Fibroblast of pulmonary artery (primary cell): ENCODE data around the gene ZNF730.
"Not testable (repeated sequence)": the region's sequence is repeated elsewhere in the genome, so short reads cannot be mapped to it uniquely, and the experiment has no call there.

Experiments
- DNase-seq: peaks from one replicate; pipeline ENCODE4 v3.0.0-alpha.2; 2010; ENCODE audit warnings: low read depth
- H3K4me3 ChIP-seq: replicated peaks from 2 replicates; pipeline ENCODE4 v1.5.1; 2011; ENCODE audit warnings: low read depth, mild to moderate bottlenecking, control low read depth, low read length, moderate library complexity
- TF ChIP-seq, protein P1 (sequence below): IDR thresholded peaks from 2 replicates; pipeline ENCODE4 v1.5.1; 2011; ENCODE audit warnings: mild to moderate bottlenecking, control low read depth, low read length, inconsistent platforms; ENCODE audit errors: missing control alignments

The ZNF730 gene

GRCh38 chr19:23116802-23117571, at the start of gene ZNF730:
Gene ZNF730 (plus strand): TSS chr19:23117025. CDS start chr19:23117174, 149 bp downstream.
- H3K4me3 ChIP-seq: peak within 1 kb of the TSS; percentile 82
- DNase-seq: peak; percentile 80
- TF ChIP-seq, protein P1, sequence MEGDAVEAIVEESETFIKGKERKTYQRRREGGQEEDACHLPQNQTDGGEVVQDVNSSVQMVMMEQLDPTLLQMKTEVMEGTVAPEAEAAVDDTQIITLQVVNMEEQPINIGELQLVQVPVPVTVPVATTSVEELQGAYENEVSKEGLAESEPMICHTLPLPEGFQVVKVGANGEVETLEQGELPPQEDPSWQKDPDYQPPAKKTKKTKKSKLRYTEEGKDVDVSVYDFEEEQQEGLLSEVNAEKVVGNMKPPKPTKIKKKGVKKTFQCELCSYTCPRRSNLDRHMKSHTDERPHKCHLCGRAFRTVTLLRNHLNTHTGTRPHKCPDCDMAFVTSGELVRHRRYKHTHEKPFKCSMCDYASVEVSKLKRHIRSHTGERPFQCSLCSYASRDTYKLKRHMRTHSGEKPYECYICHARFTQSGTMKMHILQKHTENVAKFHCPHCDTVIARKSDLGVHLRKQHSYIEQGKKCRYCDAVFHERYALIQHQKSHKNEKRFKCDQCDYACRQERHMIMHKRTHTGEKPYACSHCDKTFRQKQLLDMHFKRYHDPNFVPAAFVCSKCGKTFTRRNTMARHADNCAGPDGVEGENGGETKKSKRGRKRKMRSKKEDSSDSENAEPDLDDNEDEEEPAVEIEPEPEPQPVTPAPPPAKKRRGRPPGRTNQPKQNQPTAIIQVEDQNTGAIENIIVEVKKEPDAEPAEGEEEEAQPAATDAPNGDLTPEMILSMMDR: no peak

- peak; percentile 49 for DNase-seq
- peak overlapping the region; percentile 48 for H3K4me3 ChIP-seq
- TF ChIP-seq, protein P1: peak; percentile 44
These were observed 46.3 kb upstream of the ZNF730 start for GRCh38 chr19:23070353-23071146.

GRCh38 chr19:23071147-23071511, 45.7 kb upstream of the ZNF730 start:
- peak overlapping the region; percentile 48 for H3K4me3 ChIP-seq
- DNase-seq: peak; percentile 20
- TF ChIP-seq, protein P1: no peak

- TF ChIP-seq, protein P1: no peak
- peak; percentile 80 for DNase-seq
- H3K4me3 ChIP-seq: peak overlapping the region; percentile 80
These were observed 41.6 kb upstream of the ZNF730 start for GRCh38 chr19:23075031-23075733.

DNA sequence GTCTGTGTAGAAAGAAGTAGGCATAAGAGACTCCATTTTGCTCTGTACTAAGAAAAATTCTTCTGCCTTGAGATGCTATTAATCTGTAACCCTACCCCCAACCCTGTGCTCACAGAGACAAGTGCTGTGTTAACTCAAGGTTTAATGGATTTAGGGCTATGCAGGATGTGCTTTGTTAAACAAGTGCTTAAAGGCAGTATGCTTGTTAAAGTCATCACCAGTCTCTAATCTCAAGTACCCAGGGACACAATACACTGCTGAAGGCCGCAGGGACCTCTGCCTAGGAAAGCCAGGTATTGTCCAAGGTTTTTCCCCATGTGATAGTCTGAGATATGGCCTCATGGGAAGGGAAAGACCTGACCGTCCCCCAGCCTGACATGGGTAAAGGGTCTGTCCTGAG, 39.0 kb upstream of the ZNF730 start:
- not testable (repeated sequence) for DNase-seq, H3K4me3 ChIP-seq

- TF ChIP-seq, protein P1: no peak
- H3K4me3 ChIP-seq: no peak overlapping the region
- DNase-seq: no peak
These were observed 23.0 kb upstream of the ZNF730 start for GRCh38 chr19:23093832-23094231.

DNA sequence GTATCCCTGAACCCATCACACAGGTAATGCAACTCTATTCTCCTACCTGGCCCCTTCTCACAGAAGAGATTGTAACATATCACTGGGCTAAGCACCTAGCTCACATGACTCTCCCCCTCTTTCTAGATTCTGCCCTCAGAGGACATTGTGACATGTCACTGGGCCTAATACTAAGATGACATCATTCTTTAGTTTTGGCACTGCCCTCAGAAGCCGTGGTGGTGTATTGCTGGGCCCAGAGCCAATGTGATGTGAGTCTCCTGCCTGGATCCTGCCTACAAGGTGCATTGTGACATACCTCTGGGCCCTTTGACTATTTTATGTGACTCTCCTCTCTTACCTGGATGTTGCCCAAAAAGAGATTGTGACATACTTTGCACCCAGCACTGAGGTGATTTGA, 21.4 kb upstream of the ZNF730 start:
- no peak overlapping the region for H3K4me3 ChIP-seq
- TF ChIP-seq, protein P1: no peak
- no peak for DNase-seq
